ENCODE results near the gene MAP3K1.
"Not testable (repeated sequence)": the region's sequence is repeated elsewhere in the genome, so short reads cannot be mapped to it uniquely, and the experiment has no call there.

MAP3K1 gene

DNA sequence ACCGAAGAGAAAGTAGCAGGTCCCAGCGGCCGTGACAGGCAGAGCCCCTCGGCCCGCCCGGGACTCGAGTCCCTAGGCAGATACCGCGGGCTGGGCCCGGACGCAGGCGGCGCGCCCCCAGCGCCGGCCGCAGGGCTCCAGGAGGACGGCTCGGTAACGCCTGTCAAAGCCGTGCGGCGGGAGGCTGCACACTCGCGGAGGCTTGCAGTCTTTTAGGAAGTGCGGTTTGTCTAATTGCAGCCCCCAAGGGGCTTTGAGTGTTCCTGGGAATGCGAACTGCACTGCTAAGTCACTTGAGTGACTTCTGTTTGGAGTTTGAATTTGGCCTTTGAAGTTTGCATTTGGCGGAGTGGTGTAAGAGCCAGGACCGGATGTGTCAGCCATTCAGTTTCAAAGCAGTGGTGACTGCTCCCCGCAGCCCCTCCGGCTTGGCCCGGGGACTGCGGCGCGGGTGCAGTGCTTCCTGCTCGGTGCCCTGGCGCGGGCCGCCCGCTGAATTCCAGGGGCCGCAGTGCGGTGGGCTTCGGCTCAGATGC, 1.3 kb downstream of the MAP3K1 start:
- peak; percentile 60 for DNase-seq (ENCODE audit: low spot score)

DNA sequence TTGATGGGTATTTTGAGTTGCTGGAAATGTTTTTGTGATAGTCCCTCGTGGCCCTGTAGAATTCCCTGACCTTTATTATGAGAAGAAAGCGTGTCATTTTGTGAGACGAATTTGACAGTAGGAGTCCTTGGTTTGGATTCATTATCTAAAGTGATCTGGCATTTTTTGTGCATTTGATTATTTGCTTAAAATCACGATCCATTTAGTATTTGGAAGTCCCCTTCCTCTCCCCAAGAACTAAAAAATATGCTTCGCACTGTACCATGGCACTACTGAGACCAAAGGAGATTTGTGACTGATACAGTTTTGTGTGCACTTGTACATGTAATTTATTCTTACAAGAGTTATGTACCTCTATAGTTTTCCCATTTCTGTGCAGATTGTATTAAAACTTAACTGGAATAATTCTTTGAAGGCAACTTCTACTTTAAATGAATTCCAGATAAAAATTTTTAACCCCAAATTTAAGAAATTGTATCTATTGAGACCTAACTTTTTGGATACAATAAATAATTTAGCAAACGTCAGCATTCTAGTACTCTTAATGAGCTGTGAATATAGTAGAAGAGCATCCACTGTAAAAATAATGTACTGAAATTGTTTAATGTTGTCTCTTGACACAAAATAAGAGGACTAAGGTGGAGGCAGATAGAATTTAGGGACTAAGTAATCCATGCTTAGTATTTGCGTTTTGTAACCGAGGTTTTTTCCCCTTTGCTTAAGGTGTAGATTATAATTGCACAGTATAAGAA, 2.1 kb downstream of the MAP3K1 start:
- no peak for DNase-seq (ENCODE audit: low spot score)

DNA sequence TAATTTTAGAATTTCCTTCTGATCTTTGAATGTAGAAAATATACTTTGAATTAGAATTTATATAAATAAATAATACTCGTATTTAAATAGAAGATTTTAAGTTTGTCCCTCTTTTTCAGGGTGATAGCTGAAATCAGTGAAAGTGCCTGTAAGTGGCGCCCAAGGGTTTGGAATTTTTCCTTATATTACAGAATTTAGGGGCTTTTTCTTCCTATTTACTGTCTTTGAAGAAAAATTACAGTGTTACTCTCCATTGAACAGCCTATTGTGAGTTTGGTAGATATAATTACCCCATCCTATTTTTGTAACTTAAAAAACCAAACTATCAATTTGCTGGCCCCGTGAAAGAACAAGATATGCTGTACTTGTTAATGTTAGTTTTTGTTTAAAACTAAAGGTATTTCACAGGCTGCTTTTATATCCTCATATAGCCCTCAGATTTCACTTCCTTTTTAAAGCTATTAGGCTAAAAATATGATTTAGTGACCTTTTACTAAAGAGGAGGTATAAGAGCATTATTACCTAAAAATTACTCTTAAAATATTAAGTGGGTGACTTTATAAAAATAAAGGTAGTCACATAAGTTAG, 3.2 kb downstream of the MAP3K1 start:
- DNase-seq (ENCODE audit: low spot score) = no peak

DNA sequence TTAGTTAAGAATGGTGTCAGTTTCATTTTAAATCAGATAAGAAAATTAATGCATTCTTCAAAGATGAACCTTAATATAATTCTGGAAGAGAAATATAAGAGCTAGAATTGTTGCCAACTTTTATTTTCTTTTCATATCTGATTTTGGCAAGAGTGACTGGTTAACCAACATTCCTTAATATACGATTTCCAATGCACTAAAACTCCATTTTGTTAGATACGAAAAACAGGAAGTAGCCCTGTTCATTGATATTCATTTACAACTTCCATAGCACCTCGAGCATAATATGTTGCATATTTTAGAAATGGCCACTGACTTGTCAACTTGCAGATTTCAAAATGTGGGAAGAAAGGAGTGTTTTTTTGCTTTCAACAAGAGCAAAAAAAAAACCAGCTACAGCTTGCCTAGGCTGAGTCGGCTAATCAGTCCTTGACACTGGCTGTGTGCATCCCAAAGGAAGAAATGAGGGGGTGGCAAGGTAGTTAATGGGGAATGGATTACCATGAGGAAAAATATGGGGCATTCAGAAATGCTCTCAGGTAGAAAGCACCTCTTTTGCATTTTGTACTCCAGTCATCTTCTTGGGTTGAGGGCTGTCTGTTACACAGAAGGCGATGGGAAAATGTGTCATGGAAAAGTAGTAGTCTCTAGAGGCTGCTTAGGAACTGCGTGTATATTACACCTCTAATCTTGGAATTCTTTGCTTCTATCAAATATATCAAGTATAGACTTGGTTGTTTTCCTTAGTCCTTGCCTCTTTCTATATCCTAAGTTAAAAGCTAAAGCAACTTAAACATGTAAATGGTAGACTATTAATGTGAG, 3.9 kb downstream of the MAP3K1 start:
- no peak for DNase-seq (ENCODE audit: low spot score)

DNA sequence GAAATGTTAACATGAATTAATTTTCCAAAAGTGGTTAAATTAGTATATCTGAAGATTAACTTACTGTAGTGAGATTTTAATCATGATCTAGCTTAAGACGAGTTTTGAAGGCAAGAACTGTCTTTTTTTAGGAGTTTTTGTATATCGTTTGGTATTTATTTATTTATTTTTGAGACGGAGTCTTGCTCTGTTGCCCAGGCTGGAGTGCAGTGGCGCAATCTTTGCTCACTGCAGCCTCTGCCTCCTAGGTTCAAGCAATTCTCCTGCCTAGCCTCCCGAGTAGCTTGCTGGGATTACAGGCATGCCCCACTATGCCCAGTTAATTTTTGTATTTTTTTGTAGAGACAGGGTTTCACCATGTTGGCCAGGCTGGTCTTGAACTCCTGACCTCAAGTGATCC, 6.5 kb downstream of the MAP3K1 start:
- not testable (repeated sequence) for DNase-seq (ENCODE audit: low spot score)

DNA sequence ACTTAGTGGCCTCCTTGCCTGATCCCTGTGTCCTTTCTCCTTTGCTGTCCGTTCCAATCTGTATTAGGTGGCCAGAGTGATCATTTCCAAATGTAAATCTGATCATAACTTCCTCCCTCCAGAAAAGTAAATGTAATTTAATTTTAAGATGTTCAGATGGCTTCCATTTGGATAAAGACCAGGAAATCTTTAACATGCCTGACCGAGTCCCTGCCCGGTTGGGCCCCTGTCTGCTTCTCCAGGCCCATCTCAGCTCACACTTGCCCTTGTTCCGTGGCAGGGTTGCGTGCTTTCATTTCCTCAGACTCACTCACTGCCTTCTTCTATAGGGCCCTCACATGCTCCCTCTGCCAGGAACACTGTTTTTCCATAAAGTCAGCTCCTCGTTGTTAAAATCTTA, 7.6 kb downstream of the MAP3K1 start:
- no peak for DNase-seq (ENCODE audit: low spot score)

DNA sequence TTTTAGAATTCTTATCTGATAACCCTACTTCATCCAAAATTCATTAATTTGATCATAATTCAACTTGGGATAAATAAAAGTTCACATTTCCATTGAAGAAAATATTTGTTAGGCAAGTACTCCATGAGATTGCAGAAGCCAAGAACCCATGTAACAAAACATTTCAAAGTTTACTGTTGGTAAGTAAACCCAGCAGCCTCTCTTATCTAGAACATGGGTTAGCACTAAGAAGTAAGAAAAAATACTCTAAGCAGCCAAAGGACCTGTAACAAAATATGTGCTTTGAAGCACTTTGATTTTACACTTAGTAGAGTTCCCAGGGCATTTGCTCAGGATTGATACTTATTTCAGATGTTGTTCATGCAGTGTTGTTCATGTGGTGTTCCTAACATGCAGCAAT, 8.7 kb downstream of the MAP3K1 start:
- no peak for DNase-seq (ENCODE audit: low spot score)

DNA sequence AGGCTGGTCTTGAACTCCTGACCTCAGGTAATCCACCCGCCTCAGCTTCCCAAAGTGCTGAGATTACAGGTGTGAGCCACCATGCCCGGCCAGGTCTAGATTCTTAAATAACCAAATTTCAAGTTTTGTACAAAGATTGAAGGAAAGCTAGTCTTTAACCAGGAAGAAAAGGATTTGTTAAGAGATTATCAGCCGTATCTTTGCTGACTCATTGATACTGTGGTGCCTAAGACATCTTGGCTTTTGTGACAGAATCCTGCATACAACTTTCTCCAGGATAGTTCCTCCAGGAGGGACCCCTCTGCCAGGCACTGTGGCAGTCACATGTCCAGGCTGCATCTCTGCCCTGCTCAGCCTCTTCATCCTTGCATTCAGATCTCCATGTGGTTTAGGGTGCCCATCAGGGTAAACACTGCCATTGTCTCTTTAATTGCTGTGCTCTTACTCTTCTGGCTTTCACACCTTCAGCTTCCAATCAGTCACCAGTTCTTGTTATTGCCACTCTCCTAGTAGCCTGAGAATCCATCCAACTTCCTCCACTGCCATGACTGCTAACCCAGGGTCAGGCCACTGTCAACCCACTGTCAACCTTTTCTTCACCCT, 10.0 kb downstream of the MAP3K1 start:
- DNase-seq (ENCODE audit: low spot score) = no peak

DNA sequence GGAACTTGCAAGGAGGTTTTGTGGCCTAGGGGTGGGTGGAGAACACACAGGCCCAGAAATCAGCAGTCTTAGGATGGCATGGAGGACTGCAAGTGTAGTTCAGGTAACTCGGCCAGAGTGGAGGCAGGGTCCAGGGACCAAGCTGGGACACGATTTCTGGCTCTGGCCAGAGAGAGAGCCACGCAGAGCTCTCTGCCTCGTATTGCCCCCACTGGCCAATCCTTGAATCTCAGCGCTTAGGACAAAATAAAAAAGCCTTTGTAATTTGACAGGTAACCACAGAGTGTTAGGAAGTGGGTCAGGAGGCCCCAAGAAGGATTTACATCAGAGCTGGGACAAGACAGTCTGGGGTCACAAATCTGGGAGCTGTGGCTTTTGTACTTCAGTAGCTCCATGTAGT, 11.7 kb downstream of the MAP3K1 start:
- no peak for DNase-seq (ENCODE audit: low spot score)

DNA sequence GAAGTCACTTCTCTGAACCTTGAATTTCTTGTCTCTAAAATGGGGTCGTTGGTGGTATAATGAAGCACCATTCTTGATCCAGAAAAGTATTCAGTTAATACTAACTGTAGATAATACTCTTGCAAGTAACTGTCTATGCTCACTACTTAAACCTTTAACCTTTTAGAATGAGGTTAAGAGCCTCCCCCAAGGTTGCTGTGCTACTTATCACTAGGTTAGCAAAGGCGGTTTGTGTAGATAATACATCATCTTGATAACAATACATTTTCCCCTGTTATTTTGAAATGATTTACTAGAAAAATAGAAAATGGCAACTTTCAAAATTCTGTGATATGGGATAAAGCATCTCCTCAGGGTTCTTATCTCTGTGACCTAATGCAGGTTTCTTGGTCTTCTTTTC, 12.6 kb downstream of the MAP3K1 start:
- no peak for DNase-seq (ENCODE audit: low spot score)

DNA sequence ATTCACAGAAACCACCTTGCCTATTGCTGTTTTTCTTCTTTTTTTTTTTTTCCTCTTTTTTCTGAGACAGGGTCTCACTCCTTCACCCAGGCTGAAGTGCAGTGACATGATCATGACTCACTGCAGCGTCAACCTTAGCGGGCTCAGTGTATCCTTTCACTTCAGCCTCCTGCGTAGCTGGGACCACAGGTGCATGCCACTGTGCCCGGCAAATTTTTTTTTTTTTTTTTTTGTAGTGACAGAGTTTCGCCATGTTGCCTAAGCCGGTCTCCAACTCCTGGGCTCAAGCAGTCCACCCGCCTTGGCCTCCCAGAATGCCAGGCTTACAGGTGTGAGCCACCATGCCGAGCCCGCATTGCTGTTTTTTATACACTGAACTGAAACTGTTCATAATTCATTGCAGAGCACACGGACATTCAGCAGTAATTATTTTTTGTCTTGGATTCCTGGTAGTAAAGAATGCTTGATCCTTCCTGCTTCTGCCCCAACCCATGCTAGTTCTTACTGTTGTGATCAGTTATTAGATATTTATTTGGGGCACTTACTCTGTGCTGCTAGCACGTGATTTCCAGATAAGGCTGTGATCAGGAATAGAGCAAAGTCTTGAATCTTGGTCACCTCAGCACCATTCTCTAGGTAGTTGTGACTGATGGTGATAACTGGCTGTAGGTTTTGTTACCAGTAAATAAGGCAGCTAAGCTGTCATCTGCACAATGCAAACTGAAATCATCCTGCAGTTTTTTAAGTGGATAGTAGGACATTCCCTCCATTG, 14.0 kb downstream of the MAP3K1 start:
- DNase-seq (ENCODE audit: low spot score) = peak; percentile 78

DNA sequence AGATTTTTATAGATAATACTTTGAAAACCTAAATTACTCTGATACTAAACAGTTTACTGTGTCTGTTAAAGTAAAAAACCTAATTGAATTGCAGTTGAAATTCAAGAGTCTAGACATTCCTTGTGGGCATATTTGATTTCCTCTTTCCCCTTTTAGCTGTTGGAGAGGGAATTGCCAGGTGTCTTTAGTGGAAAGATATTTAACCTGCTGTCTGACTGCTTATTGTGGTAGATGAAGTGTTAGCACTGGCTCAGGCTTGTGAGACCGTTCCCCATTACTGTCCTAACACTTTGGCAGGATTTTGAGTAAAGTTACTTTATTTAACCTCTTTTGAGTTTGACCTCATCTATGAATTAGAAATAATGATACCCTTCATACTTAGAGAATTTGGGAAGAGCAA, 16.4 kb downstream of the MAP3K1 start:
- no peak for DNase-seq (ENCODE audit: low spot score)

DNA sequence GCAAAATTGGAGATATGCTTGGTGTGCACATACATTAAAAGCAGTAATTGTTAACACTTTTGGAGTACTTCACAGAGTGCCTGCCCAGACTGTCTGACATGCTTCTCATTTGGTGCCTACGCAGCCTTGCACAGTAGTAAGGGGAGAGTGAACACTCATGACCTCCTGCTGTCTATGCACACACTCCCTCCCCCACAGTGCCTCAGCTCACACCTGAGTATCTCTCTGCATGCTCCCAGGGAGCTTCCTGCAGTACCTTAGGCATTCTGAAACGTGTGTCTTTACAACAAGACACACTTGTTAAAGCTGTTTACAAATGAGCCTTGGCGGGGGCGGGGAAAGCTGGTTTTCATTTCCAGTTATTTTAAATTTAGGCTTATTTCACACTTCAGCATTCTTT, 18.0 kb downstream of the MAP3K1 start:
- no peak for DNase-seq (ENCODE audit: low spot score)

DNA sequence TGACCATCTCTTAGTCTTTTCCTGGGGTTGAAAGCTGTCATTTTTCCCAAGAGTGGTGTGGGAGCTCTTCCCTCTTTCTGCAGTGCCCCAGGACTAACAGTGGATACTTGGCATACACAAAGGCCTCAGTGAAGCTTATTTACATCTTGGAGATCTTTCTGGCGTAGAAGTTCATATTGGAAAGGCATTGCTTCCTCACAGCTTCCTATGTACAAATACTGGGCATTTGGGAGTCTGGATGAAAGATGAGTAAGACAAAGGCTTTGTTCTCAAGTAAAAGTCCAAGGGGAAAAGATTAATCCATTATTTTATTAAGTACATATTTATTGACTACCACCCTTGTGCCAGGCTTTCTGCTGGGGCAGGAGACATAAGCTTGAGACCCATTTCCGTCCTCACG, 22.0 kb downstream of the MAP3K1 start:
- no peak for DNase-seq (ENCODE audit: low spot score)

DNA sequence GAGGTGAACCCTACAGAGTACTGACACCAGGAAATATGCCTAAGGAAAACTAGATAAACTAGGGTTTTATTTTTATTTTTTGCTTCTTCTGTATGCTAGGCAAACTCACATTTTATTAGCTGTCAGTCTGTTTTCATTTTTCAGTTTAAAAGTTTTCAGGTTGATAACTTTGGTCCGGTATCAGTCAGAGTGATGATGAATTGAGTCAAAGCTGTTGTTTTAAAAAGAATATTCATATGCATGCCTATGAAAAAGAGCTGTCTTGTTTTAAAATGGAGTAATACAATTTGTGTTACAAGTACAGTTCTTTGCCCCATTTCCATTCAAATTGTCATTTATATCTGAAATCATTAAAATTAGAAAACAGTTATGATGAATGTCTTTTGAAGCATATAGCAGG, 22.6 kb downstream of the MAP3K1 start:
- no peak for DNase-seq (ENCODE audit: low spot score)

DNA sequence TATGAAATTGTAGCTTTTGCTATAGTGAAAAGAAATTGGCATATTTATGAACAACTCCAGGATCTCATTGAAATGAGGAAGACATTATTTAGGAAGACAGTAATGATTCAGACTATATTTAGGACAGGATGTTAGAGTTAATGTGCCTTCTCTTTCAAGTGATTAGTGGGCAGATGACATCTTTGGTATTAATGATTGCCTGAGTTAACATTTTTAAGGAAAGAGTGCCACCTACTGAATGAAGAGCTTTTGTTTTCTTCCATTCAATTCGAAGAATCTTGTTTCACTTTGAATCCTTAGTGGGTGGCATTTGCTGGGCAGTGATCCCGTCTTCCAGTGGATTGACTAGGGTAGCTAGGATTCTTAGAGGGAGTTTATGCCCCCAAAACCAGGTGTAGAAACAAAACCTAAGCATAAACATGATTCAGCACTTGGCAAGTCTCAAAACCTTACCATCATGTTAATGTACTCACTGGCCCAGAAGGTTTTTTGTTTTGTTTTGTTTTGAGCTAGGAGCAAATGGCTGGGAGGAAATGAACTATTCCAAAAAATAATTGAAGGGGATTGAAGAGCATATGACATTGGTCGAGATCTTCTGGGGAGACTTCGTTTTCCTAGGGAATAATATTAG, 23.2 kb downstream of the MAP3K1 start:
- DNase-seq (ENCODE audit: low spot score) = peak; percentile 70

DNA sequence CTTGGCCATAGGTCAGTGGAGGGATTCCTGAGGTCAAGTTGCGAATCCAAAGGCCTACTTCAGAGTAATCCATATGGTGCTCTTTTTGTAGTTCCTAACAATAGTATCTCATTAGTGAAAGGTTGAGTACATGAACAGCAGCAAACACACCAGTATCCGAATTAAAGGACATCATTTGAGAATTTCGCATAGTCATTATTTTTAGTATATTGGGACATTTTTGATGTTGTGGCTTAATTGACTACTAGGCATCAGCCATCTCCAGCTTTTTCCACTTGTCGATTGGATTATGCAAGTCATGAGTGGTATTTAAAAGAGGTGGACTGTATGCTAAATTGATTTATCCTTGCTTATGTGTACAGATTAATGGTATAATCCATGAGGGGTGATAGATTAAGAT, 23.7 kb downstream of the MAP3K1 start:
- DNase-seq (ENCODE audit: low spot score) = no peak

DNA sequence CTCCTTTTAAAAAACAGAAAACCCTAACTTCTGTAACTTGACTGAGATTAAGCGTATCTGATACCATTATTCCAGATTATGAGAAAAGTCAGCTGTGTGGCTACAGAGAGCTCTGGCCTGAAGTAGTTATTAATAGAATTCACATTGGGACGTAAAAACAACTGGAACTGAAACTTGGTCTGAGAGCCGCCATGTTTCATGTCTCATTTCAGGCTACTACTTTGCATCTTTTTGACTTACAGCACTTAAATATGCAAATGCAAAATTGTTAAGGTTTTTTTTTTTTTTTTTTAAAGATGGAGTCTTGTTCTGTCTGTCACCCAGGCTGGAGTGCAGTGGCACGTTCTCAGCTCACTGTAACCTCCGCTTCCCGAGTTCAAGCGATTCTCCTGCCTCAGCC, 25.2 kb downstream of the MAP3K1 start:
- no peak for DNase-seq (ENCODE audit: low spot score)

DNA sequence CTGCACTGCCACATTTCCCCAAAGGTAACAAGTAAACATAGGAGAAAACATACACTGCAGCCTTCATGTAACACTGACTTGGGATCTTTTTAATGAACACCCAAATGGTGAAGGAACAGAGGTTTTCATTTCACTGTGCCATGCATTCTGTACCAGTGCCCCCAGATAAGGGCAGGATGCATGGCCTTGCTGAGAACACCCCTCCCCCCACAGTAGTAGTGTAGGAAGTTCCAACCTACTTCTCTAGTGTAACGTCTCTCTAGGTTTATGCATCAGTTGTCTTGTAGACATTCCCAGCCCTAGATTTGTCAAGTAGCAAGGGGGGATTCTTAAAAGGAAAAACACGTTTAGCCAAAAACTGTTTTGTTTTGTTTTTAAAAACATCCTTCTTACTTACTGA, 29.9 kb downstream of the MAP3K1 start:
- DNase-seq (ENCODE audit: low spot score) = no peak

DNA sequence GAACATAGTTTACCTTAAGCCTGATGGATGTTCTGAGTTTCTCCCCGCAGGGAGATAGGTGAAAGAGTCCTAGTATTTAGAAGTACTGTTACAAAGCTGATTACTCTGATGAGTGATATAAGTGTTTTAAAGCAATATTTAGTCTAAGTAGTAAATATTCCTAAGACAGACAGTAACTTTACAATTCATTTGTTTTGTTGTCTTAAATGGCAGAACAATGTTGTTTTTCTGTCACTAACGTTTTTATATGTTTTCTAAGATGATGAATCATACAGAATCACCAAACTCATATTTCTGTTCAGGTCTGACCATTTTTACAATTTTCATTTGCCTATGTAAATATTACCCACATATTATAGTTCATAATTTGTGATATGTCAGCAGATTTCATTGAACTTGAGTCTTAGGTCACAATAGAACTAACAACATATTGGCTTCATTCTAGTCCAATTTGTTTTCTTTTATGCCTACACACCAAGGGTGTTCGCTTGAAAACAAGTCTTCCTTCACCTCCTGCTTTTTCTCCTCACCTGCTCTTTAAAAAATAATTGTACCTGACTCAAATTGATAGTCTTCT, 30.6 kb downstream of the MAP3K1 start:
- no peak for DNase-seq (ENCODE audit: low spot score)

DNA sequence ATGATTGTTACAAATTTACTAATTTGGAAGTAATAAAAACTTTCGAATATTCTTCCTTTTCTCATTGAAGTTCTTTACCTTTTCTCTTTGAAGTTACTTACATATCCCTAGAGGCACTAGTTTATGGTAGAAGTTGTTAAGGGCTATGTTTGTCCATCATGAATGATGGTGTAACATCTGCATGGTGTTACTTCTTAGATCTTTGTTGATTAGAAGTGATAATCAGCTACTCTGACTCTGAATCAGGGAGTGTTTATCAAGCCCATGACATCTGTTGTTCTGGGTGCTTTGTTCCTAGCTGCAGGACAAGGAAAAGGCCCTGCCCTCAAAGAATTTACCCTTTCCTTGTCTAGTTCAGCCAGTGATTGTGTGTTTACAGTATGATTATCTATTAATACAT, 32.9 kb downstream of the MAP3K1 start:
- DNase-seq (ENCODE audit: low spot score) = no peak

Data from LoVo (cell line).